Measurements from ENCODE around the gene METTL25.

GRCh38 chr12:82456633-82457032, 98.3 kb downstream of the METTL25 start:
- no peak for TF ChIP-seq CTCF (IDR thresholded peaks at IDR 0.05)
- no peak for TF ChIP-seq NFE2L1 (CRISPR knock-in tag; IDR thresholded peaks at IDR 0.05)
- no peak for TF ChIP-seq USF1 (CRISPR knock-in tag; IDR thresholded peaks at IDR 0.05)
- no peak for TF ChIP-seq ZBTB43 (CRISPR knock-in tag; IDR thresholded peaks at IDR 0.05)
- no peak for TF ChIP-seq NR2C2 (CRISPR knock-in tag; IDR thresholded peaks at IDR 0.05)
- TF ChIP-seq MLX (CRISPR knock-in tag; IDR thresholded peaks at IDR 0.05): no peak
- TF ChIP-seq MAX (CRISPR knock-in tag; IDR thresholded peaks at IDR 0.05): no peak
- TF ChIP-seq NFYB (CRISPR knock-in tag; conservative IDR thresholded peaks at IDR 0.05; ENCODE audit: low read depth): no peak
- TF ChIP-seq ZNF263 (CRISPR knock-in tag; IDR thresholded peaks at IDR 0.05; ENCODE audit: low read depth): no peak
- TF ChIP-seq HMGXB4 (CRISPR knock-in tag; IDR thresholded peaks at IDR 0.05): no peak

Data from WTC11 (cell line).